Smooth muscle cell of the coronary artery (primary cell): Measurements from ENCODE around the gene SINHCAF. TPM values are rescaled to one million over a fixed set of nuclear protein-coding genes. Genes with fewer than 3 reads are reported as not detected.

ENCODE experiments used
- total RNA-seq: library from RNA; depleted of rRNA; stranded (reverse); fragments of >200 nt; gene quantifications from 2 replicates; pipeline ENCODE4 v1.2.3, GENCODE V29; 2014; ENCODE audit warnings: low replicate concordance

Gene SINHCAF
- total RNA-seq = 3.2 and 21.8 TPM in 2 replicates

GRCh38 chr12:31325877-31326631, at the start of gene SINHCAF:
Gene SINHCAF (minus strand): TSS chr12:31326150. CDS start chr12:31298204, 27,946 bp downstream.

